ENCODE results near the gene CD38.

Gene CD38

DNA sequence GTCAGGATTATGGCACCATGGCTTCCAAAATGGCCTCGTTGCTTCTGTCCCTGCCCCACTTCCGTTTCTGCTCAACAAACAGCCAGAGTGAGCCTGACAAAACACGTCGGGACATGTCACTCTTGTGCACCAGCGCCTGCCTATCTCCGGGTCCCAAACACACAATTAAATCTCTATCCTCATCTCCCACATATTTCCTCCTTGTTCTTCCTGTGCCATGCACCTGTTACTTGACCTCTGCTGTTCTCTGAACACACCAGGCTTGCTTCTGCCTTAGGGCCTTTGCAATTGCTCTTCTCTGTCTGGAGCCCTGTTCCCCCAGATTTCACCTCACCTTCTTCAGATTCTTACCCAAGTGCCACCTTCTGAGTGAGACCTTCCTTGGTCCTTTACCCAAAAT is 12.7 kb upstream of the CD38 start:
- DNase-seq = no peak

DNA sequence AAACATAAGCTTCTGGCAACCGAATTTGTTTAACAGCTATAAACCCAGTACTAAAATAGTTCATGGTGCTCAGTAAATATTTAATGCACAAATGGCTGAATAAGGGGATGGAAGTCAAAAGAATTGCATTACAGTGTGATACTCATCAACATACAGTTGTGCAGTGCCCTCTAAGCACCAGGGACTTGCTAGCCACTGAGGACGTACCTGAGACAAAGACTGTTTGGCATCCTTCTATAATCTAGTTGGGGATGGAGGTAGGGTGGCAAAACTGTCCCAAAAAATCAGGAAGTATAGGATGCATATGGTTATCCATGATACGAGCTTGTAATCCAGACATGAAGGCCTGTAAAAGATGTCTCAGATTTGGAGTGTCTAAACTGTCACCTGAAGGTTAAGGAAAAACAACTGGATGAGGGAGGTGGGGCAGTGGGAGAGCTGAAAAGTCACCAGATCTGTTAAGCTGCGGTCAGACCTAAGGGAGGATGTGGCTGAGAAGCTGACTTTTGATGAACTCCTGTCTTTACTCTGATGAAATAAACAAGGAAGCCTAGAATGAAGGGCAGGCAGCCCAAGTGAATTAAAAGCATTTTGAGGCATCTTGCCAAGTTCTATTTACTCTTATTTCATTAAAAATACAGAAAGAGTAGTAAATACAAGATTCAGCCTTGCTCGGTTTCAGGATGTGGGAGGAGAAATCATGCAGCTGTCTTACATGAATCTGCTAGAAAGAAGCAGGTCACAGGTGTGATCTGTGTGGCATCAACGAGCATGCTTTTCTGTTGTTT is 12.0 kb upstream of the CD38 start:
- DNase-seq = no peak

DNA sequence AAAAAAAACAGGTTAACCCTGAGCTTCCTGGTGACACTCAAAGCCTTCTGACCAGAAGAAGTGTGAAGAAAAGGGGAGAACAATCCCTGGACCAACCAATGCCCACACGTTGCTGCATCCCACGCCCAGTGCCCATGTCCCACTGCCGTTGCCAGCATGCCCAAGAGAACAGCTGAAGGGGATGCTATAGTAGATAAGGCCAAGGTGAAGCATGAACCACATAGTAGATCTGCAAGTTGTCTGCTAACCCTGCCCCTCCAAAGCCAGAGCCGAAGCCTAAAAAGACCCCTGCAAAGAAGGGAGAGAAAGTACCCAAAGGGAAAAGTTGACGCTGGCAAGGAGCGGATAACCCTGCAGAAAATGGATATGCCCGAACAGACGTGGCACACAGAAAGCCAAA is 11.3 kb upstream of the CD38 start:
- DNase-seq = no peak

DNA sequence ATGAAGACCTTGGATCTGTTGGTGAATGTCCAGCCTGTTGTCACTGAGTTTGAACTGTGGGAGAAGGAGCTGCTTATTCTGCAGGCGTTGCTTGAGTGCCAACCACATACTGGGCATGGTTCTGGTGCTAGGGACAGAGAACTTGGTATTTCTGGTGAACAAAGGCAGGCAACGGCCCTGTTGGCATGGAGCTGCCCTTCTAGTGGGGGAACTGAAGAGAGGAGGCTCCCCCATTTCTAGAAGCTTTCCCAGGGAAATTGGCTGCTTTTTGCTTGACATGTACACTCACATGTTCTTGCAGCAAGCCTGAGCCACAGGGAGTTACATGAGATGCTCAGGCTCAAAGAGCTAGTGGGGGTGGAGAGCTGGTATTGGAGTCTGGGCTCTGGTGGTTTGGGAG is 8.9 kb upstream of the CD38 start:
- no peak for DNase-seq

DNA sequence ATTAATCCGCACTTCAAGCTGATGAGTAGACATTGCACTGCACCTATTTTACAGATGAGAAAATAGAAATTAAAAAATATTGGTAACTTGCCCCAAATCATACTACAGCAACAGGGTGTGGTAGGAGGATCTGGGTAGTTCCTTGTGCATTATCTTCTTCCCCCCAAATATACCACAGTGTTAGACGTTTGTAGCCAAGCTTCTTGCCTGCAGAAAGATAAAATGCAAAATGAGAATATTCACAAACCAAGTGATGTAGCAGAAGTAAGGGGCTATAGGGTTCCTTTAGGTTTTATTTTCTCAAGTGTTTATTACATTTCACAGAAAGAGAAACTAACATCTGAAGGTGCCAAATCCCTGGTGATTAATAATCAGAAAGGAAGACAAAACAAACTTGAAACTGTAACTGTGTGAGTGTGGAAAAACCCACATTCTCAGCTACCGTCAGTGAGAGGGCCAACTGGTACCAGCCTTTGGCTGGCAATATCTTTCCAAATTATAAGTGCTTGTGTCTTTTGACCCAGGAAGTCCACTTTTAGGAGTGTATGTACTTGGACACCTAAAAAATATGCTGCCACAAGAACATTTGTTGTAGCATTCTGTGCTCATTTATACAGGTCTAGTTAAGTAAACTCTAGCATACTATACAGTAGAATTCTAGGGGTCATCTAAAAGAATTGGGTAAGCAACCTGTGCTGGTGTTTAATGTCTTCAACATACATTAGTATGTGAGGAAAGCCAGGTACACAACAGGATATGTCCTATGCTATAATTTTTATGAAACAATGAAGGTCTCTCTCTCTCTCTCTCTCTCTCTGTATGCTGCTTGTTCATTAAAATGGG is 6.7 kb upstream of the CD38 start:
- DNase-seq = no peak

DNA sequence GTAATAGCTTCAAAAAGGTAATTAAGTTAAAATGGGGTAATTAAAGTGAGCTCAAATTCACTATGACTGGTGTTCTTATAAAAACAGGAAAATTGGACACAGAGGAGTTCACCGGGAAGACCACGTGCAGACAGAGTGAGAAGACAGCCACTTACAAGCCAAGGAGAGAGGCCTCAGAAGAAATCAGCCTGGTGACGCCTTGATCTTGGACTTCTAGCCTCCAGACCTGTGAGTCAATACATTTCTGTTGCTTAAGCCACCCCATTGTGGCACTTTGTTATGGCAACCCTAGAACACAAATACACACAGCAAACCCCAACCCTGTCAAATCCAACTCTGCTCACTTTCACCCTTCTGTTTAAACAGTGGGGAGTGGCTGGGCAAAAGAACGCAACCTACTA is 4.1 kb upstream of the CD38 start:
- DNase-seq = peak; percentile 30

DNA sequence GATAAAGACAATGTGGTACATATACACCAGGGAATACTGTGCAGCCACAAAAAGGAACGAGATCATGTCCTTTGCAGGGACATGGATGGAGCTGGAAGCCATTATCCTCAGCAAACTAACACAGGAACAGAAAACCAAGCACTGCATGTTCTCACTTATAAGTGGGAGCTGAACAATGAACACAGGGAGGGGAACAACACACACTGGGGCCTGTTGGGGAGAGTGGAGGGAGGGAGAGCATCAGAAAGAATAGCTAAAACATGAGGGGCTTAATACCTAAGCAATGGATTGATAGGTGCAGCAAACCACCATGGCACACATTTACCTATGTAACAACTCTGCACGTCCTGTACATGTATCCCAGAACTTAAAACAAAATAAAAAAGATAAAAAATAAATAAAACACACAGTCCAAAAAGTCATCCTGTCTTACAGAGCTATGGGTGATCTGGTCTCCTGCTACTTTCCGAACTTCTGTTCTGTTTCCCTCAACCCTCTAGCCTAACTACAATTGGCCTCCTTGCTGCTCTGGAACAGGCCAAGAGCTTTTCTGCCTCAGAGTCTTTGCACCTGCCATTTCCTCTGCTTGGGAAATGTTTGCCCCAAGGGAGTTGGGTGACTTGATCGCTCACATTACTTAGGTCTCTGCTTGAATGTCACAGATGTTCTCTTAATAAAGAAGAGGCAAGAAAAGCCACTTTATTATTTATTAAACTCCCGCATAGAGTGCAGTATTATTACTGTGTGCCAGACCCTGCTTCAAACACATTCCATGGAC is 1.1 kb upstream of the CD38 start:
- no peak for DNase-seq

DNA sequence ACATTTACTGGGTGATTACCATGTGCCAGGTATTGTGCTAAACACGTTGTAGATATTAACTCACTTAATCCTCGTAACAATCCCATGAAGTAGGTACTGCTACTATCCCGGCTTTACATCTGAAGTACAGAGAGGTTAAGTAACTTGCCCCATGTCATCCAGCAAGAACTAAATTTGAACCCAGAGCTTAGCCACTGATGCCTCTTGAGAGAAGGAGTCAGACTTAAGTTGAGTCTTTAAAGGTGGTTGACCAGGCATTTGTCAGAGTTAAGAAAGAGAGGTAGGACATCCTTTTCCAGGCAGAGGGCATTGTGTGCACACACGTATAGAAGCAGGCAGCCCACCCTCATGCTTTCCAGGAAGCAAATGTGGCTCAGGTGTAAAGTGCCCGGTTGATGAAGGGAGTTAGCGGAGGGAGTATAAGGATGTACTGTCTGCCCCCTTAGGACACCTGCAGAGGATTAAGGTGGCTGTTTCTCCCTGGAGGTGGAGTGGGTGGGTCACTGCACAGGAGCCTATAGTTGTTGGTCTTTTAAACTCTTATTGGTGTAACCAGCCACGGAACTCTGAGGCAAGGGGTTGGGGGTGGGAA is 335 bp upstream of the CD38 start:
- no peak for DNase-seq

DNA sequence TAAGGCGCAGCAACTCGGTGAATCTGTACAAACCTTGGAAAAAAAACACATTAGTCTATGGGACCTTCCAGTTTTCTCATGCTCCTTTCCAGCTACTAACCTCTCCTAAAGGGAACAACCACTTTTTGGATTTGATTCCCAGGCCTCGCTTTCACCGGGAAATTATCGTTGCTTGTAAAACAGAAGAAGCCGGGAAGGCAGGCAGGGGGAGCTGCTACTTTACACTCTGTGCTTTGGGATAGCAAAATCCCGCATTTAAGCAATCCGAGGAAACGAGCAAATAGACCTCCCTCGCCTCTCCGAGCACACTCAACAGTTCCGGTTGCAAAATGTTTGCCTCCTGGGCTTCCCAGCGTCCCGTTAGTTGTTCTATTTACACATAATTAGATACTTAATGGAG is 1.2 kb downstream of the CD38 start:
- DNase-seq = no peak

DNA sequence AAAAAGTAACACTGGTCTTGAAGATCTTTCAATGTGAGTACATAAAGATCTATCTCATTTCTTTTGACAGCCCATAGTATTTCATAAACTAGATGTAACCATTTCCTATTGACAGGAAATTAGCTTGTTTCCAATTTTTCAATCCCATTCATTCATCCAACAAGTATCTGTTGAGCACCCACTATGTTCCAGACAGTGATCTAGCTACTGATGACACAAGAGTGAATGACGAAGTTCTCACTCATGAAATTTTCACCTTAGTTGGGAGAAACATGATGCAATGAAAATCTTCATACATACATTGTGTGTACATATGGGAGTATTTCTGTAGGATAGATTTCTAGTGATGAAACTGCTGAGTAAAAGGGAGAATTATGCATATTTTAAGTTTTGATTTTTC is 1.7 kb downstream of the CD38 start:
- no peak for DNase-seq

DNA sequence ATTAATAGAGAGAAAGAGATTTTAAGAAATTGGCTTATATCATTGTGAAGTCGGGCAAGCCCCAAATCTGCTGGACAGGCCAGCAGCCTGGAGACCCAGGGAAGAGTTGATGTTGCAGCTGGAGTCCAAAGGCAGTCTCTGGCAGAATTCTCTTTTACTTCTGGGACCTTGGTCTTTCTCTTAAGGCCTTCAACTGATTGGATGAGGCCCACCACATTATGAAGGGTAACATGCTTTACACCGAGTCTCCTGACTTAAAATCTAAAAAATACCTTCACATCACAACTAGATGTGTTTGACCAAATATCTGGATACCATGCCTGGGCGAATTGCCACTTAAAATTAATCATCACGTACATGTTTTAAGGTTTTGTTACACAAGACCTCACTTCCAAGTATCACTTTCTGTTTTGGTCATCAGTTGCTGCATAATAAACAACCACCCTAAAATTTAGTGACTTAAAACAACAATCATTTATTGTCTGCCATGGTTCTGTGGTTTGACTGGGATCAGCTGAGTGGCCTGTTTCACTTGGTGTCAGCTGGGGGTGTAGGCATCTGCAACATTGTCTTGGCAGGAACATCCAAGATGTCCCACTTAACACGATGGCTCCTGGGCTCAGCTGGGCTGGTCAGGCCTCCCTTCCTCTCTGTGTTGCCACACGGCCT is 3.4 kb downstream of the CD38 start:
- no peak for DNase-seq

DNA sequence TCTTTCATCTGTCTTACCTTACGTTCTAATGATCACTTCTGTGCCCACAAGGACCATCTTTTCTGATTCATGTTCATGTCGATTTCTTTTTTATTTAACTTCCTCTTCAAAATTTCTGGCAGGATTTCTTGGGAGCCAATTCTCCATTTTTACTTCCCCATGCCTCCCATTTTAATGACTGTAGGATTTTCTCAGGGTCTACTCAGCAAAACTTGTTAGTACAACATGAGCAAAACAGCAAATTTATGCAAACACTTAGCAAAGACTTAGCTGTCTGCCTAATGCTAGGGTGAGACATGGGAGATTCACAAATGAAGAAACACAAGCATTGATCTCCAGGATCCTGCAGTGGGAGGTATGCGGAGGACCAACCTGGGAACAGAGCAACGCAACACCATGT is 5.5 kb downstream of the CD38 start:
- DNase-seq = no peak

DNA sequence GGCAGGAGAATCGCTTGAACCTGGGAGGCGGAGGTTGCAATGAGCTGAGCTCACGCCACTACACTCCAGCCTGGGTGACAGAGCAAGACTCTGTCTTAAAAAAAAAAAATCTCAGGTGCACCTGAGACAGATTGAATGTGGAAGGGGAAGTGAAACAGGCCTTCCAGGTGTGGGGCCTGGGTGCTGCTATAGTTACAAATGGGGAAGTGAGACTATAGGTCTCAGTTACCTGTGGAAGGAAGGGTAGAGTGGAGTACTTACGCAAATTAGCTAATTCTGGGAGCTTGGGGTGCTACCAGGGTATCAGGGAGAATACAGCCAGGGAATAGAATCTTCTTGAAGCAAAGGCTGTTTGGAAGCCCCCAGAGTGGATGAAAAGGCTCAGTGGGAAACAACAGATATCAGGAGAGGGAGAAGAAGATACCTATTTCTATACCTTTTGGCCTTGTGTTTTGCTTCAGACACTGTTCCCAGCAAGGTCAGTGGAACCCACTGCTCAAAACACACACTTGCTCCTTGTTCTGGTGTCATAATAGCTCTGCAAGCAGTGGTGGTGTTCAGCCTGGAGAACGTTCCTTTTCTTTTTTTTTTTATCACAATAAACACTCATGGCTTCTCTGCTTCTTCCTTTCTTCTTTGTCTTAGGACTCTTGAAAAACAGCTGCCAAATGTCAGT is 7.0 kb downstream of the CD38 start:
- peak; percentile 67 for DNase-seq

DNA sequence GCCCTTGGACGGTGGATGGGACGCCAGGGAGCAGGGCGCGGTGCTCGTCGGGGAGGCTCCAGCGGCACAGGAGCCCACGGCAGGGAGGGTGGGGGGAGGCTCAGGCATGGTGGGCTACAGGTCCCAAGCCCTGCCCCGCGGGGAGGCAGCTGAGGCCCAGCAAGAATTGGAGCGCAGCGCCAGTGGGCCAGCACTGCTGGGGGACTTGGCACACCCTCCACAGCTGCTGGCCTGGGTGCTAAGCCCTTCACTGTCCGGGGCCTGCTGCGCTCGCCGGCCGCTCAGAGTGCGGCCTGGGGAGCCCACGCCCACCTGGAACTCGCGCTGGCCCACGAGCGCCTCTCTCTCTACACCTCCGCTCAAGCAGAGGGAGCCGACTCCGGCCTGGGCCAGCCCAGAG is 8.6 kb downstream of the CD38 start:
- no peak for DNase-seq

DNA sequence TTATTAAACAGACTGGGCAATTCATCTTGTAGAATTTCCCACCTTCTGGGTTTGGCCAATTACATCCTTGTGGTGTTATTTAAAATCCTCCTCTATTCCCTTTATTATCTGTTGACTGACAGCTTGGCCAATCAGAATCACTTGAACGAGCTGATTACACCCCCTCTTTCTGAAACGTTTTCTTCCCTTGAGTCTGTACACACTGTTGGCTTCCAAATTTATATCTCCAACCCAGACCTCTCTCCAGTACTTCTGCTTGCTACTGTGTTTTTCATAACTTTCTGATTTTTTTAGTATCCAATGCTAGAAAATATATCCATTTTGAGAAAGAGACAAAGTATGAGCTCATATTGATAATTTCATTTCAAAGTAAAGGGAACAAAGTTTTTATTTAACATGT is 14.8 kb downstream of the CD38 start:
- DNase-seq = no peak

DNA sequence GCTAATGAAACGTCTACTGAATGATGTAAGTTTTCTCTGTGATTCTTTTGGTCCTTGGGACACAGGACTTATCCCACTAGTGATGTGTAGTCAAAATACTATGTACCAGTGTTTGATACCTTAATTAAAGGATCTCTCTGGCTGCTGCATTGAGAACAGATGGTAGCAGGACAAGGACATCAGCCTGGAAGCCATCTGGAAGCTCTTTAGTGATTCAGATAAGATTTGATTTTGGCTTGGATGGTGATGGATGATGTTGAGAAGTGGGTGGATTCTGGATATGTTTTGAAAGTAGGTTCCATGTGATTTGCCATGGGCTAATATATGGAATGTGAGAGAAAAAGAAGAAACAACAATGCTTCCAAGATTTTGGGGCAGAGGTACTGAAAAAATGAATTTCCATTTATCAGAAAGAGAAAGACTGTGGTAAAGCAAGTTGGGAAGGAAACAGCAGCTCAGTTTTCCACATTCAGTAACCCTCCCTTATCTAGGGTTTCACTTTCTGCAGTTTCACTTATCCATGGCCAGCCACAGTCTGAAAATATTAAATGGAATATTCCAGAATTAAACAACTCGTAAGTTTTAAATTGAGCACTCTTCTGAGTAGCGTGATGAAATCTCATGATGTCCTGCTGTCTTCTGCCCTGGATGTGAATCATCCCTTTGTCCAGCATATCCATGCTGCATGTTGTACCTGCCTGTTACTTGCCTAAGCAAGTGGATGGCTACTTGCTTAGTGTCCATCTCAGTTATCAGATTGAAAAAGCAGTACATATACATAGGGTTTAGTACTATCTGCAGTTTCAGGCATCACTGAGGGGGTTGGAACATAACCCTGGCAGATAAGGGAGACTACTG is 15.6 kb downstream of the CD38 start:
- no peak for DNase-seq

DNA sequence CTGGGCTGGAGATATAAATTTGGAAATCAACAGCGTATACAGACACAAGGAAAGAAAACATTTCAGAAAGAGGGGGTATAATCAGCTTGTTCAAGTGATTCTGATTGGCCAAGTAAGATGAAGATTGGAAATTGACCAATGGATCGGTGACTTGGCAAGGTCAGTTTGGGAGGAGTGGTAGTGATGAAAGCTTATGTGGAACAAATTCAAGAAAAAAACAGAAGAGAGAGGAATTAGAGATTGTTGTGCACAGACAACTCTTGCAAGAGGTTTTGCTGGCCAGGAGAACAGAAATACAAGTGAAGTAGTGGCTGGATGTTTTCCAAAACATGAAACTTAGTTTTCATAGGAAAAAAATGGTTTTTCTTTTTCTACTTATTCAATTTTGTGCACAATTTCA is 16.3 kb downstream of the CD38 start:
- DNase-seq = no peak

DNA sequence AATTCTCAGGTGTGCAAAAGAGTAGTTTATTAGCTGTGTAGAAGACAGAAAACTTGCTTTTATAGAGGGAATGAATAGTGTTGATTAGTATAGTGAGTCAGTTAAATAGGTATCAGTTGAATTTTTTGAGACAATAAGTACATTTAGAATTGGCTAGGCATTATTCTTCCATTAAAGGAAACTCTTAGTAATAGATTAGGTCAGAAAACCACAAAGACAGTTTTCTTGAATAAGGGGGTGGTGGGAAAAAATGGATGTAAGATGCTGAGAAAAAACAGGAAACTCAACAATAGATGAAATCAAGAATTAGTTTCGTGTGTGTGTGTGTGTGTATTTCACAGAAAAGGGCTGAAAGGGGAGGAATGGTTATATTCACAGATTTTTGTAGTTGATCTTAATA is 16.8 kb downstream of the CD38 start:
- no peak for DNase-seq

DNA sequence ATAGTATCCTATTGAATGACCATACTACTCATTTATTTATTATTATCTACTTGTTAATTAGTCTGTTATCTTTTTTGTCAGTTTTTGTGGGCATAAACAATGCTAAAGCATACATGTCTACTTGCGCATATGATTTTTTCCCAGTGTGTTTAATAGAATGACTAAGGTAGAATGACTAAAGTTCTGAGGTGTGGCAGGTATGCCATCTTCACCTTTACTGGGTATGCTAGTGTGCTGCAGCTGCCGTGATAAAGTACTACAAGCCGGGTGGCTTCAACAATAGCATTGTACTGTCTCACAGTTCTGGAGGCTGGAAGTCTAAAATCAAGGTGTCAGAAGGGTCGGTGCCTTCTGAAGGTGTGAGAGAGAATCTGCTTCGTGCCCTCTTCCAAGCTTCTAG is 19.2 kb downstream of the CD38 start:
- DNase-seq = no peak

DNA sequence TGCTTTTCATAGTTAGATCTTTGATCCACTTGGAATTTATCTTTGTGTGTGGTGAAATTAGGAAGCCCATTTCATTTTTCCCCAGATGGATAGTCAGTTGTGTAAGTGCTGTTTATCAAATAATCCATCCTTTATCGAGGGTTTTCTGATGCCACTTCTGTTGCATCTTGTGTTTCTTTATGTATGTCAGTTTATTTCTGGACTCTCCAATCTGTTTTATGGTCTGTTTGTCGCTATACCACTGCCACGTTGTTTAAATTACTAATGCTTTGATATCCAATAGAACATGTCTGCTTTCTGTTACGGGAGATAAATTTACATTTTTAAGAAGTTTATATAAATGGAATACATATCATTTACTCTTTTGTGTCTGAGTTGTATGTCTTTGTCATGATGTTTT is 21.0 kb downstream of the CD38 start:
- DNase-seq = no peak

DNA sequence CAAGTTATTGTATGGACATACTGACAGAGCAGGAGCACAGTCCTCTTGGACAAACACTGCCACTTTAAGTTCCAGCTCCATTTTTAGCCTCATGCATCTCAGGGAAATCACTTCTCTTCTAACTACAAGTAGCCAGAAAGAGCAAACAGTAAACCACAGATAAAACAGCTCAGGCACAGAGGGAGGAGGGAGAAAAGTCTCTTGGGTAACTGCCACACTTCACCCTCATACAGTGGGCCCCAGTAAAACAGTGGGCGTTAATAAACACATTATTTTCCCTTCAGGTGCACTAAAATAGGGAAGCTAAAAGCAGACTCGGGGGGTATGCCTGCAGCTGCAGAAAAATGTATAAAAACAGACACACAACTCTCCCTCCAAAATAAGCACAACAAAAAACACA is 21.6 kb downstream of the CD38 start:
- DNase-seq = no peak
